Ramos (cell line): ENCODE results near the gene AQP2.

Experiments used
- in situ Hi-C: fragments of 300-500 bp; cut with MboI; formaldehyde crosslinking; loops from one replicate; pipeline ENCODE4 v1.14.3; 2022; ENCODE audit warnings: low sequenced_read_pairs; ENCODE audit not compliant: unreplicated experiment

Gene AQP2

DNA sequence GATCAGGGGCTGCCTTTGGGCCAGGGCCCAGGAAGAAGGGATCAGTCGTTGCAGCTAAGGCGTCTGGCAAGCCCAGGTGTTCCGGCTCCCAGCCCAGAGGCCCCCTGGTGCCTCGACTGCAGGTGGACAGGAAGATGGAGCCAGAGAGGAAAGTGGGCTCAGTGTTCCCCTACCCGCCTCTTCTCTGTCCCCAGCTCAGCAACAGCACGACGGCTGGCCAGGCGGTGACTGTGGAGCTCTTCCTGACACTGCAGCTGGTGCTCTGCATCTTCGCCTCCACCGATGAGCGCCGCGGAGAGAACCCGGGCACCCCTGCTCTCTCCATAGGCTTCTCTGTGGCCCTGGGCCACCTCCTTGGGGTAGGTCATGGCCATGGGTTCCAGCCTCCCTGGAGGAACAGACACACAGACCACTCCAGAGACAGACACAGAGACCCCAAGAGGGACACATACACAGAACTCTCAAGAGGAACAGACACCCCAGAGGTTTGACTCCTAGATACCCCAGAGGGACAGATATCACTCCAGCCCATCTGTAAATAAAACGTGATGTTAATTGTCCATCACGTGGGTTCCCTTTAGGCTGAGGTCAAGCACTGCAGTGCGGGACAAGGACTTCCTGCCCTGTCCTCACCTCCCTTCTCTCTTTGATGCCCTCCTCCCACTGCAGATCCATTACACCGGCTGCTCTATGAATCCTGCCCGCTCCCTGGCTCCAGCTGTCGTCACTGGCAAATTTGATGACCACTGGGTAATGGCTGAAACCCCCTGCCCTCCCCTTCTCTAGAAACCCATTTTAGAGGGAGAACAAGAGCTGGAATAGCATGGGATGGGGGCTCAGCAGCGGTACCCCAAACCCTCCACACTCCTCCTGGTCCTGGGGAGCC lies 3.7 kb downstream of the AQP2 start:
- in situ Hi-C loops: no loop called here

DNA sequence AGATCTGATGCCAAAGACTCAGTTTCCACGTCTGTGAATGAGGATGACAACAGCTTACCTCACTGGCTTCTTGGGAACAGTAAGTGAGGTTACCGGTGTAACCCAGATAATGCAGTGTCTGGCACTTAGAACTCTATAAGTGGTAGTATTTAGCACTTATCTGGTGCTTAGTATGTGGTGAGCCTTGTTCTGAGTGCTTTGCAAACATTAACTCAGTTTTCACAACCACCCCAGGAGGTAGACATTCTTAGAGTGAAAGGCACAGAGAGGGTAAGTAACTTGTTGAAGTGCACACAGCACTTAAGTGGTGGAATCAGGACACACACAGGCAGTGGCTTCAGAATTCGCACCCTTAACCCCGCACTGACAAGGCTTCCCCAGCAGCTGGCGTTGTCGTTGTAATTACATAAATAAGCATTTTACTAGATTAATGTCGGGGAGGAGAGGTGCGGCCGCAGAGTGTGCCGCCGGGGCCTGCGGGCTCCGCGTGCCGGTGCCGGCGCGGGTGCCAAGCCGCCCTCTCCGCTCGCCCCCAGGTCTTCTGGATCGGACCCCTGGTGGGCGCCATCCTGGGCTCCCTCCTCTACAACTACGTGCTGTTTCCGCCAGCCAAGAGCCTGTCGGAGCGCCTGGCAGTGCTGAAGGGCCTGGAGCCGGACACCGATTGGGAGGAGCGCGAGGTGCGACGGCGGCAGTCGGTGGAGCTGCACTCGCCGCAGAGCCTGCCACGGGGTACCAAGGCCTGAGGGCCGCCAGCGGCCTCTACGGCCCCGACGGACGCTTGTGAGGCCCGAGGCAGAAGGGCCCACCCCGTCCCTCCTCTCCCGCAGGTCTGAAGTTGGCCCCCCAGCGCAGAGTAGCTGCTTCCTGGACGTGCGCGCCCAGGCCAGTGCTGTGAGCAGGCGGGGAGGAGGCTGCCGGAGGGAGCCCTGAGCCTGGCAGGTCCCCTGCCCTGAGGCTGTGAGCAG lies 4.6 kb downstream of the AQP2 start:
- in situ Hi-C loops: no loop called here

DNA sequence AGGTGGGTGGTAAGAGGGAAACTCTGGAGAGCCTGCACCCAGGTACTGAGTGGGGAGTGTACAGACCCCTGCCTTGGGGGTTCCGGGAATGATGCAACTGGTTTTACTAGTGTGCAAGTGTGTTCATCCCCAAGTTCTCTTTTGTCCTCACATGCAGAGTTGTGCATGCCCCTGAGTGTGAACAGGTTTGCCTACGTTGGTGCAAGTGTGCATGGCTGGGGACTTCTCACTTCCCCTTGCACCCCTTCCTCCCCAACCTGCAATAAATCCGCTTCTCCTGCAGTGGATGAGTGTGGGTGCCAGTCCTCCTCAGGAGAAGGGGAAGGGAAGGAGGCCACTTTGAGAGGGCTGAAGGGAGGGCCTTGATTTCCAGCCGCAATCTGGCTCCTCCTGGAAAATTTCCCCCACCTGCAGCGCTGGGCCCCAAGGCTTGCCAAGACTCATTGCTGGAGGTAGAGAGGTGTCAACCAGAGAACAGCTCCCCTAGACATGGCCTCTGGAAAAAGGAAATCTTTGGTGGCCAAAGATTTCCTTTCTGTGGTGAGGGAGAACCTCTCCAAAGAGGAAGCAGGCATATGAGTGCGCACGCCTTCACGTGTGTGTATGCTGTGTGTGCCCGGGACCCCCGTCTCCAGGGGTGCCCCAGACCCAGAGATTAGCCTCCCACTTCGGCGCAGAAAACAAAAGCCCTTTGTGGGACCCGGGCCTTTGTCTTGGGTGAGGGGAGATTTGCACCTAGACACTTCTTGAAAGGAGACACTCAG lies 5.5 kb downstream of the AQP2 start:
- in situ Hi-C loops: no loop called here

DNA sequence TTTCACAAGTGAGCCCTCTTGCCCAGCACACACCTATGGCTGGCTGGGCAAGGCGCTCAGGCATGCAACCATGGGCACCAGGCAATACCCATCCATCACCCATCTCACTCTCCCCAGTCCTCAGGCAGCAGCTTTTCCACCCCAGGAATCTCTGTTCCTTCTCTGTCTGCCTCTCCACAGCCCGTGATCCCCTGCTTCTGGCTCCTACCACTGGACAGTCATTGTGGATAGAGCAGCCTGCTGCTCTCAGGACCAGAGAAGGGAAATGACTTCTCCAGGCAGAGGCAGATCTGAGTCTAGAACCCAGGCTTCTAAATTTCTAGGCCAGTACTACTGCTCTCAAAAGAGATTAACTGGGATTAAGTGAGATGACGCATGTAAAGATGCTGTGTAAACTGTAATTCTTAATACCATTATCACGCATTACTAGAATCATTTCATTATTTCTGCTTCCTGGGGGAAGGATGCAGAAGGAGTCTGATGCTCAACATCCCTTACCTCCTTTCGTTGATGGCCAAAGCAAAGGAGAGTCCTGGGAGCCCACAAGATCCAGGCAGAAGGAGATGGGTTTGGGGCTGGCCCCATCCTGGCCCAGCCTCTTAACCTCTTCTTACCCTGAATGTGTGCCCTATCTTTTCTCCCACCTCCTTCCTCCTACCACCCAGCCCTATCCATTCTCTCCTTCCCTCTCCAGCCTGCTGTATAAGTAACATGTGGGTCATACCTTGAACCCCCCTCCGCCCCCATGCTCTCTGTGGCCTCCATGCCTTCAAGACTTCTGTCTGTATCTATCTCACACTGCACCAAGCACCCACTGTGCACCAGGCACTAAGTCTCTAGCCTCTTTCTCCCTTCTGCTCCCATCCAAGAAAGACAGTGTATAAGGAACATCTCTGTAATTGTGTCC lies 6.4 kb downstream of the AQP2 start:
- in situ Hi-C loops: no loop called here

DNA sequence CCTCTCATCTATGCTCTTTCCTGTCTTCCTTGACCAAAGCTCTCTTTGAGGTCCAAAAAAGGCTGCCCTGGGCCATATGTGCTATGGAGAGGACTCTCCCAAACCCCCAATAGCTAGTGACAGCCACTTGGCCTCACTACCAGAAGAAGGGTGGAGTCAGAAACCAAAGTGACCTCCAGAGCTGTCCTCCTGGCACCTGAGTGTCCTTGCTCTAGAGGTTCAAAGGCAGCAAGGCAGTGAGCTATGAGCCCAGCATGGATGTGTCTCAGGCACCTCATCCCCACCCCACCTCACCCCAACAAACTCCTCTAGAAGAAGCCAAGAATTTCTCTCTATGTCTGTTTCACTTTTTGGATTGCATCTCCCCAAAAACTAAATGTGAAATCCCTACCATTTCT lies 7.0 kb downstream of the AQP2 start:
- in situ Hi-C loops: no loop called here

DNA sequence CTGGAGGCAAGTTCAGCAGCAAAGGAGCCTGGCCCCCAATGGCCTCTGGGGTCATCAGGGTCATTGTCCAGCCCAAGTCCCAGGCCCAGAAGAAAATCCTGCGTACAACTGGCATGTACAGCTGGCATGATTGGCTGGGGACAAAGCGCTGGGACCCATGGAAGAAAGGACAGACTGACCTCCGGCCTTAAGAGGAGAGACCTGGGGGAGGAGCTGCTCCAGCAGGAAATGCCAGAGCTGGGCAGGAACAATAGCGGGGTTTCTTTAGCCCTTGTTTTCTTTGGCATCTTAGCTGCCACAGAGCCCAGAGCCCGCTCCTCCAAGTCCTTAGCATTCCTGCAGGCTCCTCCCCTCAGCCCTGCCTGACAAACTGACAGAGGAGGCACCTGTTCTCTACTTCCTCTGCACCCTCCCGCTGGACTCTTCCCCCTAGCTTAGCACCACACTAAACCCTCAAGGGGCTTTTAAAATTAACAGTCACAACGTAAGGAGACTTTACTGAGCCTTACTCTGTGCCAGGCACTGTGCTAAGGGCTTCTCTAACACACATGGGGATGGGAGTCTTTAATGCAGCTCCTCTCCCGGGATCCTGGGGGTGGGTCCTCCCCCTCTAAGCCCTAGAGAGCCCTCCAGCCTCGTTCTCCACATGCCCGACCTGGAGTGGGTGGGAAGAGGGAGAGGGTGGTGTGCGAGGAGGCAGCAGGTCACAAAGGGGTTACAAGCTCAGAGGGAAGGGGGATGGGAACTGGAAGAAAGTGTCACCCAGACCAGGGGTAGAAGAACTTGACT lies 9.3 kb downstream of the AQP2 start:
- in situ Hi-C loops: loop anchor here (10.0 kb wide), 1 partner anchor 215 kb away; no protein-coding TSS in a partner anchor

DNA sequence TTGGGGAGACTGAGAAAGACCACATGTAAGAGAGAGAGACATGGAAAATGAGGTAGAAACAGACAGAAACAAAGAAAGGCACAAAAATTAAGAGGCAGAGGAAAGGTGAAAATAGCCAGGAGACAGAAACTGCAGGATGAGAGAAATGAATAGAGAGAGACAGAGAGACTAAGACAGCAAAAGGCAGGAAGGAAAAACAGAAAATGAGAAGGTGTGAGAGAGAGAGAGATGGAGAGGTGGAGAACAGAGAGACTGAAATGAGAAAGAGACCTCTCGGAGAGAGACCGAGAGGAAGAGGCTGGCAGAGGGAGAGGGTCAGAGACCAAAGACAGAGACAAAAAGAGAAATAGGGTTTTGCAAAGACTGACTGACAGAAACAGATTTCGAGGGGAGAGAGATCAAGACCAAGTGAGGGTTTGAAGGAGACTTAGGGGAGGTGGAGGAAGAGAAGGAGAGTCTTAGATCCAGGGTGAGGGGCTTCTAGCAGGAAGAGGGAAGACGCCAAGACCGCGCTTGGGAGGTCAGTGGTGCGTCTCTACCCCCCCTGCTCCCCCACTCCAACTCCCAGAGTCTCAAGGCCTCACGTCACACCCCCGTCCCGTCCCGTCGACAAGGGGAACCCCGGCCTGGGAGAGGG lies 10.1 kb downstream of the AQP2 start:
- in situ Hi-C loops: loop anchor here (10.0 kb wide), 1 partner anchor 214 kb away; no protein-coding TSS in a partner anchor

DNA sequence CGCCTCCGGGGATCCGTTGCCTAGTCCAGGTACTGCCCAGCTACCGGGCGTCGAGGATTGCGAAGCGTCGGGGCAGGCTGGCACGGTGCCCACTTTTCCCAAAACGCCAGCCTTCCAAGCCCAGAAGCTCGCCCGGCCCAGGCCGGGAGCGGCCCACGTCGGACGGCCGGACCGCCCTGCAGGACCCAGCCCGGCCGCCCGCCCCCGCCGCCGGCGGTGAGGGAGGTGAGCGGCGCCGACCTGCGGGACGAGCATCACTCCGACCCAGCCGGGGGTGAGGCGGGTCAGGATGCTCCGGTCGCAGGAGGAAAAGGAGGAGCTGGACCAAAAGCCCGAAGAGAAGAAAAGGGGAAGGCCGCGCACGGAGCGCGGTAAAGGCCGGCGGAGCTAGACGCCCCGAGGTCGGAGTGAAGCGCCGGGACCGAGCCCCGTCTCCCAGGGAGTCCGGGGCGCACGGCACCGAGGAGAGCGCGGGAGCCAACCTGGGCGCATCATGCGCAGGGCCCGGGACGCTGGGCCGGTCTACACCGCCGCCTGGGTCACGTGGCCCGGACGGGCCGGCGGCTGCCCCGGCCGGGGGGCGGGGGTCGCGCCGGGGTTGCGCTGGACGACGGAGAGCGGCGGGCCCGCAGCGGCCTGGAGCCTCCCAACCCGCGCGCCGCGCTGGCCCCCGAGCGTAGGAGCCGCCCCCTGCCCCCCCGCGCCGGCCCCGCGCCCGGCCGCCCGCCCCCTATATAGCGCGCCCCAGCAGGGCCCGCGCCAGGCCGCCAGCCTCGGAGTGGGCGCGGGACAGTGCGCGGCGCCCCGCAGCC lies 10.8 kb downstream of the AQP2 start, which contains the start of gene AQP5:
Gene AQP5 (plus strand): TSS at position 762 of the 812 bp plus-strand sequence. CDS start 146 bp downstream, outside the sequence.
- in situ Hi-C loops: loop anchor here (10.0 kb wide), 1 partner anchor 213 kb away; no protein-coding TSS in a partner anchor

DNA sequence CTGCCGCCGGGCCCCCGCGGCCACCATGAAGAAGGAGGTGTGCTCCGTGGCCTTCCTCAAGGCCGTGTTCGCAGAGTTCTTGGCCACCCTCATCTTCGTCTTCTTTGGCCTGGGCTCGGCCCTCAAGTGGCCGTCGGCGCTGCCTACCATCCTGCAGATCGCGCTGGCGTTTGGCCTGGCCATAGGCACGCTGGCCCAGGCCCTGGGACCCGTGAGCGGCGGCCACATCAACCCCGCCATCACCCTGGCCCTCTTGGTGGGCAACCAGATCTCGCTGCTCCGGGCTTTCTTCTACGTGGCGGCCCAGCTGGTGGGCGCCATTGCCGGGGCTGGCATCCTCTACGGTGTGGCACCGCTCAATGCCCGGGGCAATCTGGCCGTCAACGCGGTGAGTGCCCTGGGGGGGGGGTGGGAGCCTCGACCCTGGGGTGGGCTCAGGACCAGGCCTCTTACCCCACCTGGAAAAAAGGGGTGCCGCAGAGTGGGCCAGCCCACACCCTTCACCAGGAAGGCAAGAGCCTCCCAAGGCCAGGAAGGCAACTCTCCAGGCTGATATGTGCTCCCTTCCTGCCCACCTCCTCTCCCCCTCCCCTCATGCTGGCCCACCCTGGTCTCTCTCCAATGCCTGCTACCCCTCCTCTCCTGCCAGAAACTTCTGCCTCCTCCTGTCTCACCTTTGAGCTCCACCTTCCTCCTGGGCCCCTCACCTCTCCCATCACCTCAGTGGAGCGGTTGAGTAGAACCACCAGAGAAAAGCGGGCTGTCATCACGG lies 11.6 kb downstream of the AQP2 start:
- in situ Hi-C loops: loop anchor here (10.0 kb wide), 1 partner anchor 213 kb away; no protein-coding TSS in a partner anchor

DNA sequence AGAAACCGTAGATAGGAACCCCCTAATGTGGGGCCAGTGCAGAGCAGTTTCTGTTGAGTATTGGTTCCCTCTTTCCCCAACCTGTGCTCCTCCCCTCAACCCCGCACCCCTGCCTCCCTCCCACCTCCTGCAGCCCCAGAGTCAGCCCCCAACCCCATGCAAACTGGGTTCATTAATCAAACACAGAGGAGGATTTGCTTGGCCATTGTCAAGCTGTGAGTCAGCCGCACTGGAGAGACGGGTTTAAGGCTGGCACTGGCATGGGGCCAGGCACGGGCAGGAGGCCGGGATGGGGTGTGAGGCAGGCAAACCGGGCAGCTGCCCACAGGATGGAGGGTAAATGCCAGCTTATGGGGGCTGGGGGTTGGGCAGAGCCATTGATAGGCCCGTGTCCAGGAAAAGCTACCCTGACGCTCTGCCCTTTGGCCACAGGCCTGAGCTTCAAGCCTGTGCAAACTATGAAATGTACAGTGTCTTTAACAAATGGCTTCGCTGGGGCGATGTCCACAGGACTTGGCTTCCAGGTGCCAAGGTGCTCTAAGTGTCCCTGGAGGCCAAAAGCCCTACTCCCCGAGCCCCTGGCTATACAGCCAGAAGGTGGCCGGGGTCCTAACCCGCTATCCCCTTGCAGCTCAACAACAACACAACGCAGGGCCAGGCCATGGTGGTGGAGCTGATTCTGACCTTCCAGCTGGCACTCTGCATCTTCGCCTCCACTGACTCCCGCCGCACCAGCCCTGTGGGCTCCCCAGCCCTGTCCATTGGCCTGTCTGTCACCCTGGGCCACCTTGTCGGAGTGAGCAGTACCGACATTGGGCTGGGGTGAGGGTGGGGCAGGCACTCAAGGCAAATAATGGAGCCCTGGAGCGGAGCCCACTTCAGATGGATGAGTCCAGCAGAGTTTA lies 12.6 kb downstream of the AQP2 start:
- in situ Hi-C loops: loop anchor here (10.0 kb wide), 1 partner anchor 212 kb away; no protein-coding TSS in a partner anchor

DNA sequence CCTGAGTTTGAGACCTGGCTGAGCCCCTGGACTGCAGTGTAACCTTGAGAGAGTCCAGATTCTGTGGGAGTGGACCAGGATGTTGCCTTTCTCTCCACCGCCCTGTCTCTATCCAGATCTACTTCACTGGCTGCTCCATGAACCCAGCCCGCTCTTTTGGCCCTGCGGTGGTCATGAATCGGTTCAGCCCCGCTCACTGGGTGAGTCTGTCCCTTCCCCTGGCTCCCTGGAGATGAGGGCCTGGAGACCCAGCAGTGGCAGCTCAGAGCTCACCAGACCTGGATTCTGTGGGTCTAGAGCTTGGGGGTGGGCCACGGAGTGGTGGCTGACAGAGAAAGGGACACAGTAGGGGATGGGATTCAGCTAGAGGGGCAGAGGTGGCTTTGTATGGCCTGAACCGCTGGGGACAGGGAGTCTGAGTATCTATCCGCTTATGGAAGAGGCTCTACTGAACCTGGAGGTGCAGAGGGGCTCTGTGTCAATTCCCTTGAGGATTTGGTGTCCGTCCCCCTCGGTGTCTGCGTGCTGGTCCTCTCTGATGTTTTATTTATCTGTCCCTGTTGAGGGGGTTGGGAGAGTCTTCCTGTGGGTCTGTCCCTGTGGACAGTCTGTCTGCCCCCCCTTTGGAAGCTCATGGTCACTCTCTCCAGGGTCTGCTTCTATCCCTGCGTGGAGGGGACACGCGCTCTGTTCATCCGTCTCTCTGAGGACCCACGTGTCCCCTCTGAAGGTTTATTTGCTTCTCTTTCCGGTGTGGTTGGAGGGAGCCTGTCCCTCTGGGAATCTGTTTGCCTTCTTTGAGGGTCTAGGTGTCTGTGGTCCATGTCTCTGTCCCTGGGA lies 13.7 kb downstream of the AQP2 start:
- in situ Hi-C loops: loop anchor here (10.0 kb wide), 1 partner anchor 211 kb away; no protein-coding TSS in a partner anchor

DNA sequence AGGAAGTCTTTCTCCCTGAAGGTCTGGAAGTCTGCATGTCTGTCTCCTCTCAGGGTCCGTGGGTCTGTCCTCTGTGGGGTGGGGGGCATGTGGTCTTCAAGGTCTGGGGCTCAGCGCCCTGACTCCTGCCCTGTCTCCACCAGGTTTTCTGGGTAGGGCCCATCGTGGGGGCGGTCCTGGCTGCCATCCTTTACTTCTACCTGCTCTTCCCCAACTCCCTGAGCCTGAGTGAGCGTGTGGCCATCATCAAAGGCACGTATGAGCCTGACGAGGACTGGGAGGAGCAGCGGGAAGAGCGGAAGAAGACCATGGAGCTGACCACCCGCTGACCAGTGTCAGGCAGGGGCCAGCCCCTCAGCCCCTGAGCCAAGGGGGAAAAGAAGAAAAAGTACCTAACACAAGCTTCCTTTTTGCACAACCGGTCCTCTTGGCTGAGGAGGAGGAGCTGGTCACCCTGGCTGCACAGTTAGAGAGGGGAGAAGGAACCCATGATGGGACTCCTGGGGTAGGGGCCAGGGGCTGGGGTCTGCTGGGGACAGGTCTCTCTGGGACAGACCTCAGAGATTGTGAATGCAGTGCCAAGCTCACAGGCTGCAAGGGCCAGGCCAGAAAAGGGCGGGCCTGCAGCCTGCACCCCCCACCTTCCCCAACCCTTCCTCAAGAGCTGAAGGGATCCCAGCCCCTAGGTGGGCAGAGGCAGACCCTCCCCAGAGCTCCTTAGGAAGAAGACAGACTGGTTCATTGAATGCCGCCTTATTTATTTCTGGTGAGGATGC lies 14.5 kb downstream of the AQP2 start:
- in situ Hi-C loops: loop anchor here (5.0 to 10.0 kb wide), 2 partner anchors 92 to 210 kb away; partner anchors contain the start of gene ASIC1

DNA sequence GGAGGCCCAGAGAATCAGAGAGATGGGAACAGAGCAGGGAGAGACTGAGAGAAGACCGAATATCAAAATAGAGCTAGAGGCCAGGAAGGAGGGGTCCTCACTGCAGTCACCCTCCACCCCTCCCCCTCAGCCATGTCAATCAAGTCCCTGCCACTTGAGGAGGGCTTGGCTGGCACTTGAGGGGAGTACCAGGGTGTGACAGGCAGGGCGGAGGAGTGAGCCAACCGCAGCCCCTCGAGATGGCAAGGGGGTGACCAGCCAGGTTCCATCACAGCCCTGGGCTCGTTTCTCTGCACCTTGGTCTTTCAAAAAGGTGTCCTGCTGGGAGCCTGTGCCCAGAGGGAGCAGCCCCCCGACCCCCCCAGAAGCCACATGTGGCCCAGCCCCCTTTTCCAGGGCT lies 15.3 kb downstream of the AQP2 start:
- in situ Hi-C loops: loop anchor here (5.0 to 10.0 kb wide), 2 partner anchors 91 to 209 kb away; partner anchors contain the start of gene ASIC1
